Right hindlimb (tissue), 1 donor: ENCODE results near the gene SUCLA2.
"Not testable (repeated sequence)": the region's sequence is repeated elsewhere in the genome, so short reads cannot be mapped to it uniquely, and the experiment has no call there.

Source experiments
- DNase-seq: peaks from one replicate; pipeline ENCODE4 v3.0.0-alpha.2; 2018

Gene SUCLA2

GRCh38 chr13:47990920-47991466, 10.1 kb downstream of the SUCLA2 start:
- no peak for DNase-seq

GRCh38 chr13:47990427-47990826, 10.6 kb downstream of the SUCLA2 start:
- no peak for DNase-seq

GRCh38 chr13:47983070-47983469, 18.0 kb downstream of the SUCLA2 start:
- no peak for DNase-seq

GRCh38 chr13:47976325-47976724, 24.7 kb downstream of the SUCLA2 start:
- no peak for DNase-seq

DNA sequence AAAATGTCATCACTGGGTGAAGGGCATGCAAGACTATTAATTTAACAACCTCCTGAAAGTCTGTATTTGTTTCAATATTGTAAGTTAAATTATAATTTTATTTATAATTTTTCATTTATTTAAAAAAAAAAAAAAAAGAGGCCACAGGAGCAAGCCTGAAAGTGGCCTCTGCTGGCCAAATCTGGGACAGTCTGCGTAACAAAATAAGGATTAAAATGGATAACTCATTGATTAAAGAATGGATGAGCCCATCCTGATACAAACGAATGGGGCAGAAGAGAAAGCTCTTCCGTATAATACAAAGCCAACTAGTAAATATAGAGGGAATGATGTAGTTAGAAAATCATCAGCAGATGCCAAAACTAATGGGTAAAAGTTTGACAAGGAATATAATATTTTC, 36.2 kb downstream of the SUCLA2 start:
- no peak for DNase-seq

DNA sequence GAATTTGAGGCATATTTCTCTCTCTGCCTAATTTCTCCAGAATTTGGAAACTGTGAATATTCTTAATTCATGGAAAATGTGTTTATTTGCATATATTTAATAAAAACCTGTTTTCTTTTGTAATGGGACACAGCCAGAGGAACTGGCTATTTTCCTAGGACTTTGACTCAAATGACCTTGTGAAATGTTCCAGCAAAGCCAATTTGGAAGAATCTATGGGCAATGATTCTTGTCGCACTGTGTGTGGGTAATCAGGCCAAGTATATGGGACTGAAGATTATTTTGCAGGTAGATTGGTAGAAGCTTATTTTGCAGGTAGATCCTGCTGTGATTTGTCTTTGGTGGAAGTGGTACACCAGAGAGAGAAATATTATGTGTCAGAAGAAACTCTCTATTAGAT, 38.8 kb downstream of the SUCLA2 start:
- DNase-seq = no peak

GRCh38 chr13:47959468-47960247, 41.4 kb downstream of the SUCLA2 start:
- DNase-seq = no peak

GRCh38 chr13:47957073-47957472, 44.0 kb downstream of the SUCLA2 start:
- no peak for DNase-seq

DNA sequence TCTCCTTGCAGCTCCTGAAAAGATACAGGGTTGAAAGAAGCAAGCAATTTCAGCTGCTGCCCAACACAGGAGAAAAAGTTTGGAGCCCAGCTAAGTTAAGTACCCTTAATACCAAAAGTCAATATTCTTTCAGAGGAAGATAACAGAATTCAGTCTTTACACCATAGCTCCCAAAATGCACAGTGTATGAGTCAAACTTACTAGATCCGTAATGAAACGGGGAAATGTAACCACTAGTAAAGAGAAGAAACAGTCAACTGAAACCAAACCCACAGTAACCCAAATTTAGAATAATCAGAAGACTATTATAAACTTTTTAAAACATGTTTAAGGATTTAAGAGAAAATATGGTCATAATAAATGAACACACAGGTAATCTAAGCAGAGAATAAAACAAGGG, 45.2 kb downstream of the SUCLA2 start:
- DNase-seq = no peak

- no peak for DNase-seq
Measured at GRCh38 chr13:47949799-47950198, 51.3 kb downstream of the SUCLA2 start.

DNA sequence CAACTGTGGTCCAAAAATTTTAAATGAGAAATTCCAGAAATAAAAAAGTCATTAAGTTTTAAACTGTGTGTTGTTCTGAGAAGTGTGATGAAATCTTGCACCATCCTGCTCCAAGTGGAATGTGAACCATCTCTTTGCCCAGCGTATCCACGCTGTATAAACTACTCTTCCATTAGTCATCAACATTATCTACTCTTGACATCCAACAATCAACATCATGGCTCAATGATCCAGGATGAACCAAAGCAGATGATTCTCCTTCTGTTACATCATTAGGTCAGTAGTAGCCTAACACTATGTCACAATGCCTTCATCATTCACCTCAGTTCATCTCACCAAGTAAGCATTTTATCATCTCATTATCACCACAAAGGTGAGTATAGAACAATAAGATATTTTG, 55.3 kb downstream of the SUCLA2 start:
- no peak for DNase-seq

GRCh38 chr13:47945146-47945545, 55.9 kb downstream of the SUCLA2 start:
- DNase-seq = not testable (repeated sequence)

DNA sequence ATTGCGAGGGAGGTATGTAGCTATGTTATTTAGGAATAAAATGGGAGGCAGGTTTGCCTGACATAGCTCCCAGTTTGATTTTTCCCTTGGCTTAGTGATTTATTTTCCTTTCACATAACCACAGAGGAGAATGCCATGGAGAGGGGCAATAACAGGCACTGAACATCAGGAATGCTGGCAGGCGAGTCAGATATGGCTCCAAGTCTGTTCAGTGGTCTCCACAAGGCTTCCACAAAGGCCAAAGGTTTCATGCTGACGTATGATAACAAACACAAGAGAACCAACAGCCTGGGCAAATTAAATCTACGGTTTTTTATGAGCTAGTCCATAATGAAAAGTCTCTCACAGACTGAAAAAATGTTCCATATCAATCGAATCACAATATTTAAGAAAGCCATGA, 66.7 kb downstream of the SUCLA2 start:
- no peak for DNase-seq

- DNase-seq = no peak
Measured at GRCh38 chr13:47932950-47933923, 67.8 kb downstream of the SUCLA2 start.

- no peak for DNase-seq
Measured at GRCh38 chr13:47930649-47931165, 70.4 kb downstream of the SUCLA2 start.

DNA sequence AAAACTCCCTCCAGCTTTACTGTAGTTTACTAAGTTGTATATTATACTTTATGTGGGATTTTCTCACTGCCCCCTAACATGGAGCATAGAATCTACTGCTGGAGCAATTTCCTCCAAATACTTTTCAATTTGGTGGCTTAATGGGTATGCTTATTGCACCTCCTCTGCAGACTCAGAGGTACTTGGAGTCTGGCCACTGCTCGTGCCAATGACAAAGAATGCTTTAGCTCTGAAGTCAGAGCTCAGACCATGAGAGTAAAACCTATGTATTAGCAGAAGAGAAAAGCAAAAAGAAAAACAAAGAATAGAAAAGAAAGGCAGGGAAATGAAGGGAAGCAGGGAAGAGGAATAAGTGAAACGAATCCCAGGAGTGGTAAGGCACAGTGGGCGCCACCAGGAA, 71.9 kb downstream of the SUCLA2 start:
- no peak for DNase-seq

GRCh38 chr13:47917022-47917574, 84.0 kb downstream of the SUCLA2 start:
- DNase-seq = no peak

DNA sequence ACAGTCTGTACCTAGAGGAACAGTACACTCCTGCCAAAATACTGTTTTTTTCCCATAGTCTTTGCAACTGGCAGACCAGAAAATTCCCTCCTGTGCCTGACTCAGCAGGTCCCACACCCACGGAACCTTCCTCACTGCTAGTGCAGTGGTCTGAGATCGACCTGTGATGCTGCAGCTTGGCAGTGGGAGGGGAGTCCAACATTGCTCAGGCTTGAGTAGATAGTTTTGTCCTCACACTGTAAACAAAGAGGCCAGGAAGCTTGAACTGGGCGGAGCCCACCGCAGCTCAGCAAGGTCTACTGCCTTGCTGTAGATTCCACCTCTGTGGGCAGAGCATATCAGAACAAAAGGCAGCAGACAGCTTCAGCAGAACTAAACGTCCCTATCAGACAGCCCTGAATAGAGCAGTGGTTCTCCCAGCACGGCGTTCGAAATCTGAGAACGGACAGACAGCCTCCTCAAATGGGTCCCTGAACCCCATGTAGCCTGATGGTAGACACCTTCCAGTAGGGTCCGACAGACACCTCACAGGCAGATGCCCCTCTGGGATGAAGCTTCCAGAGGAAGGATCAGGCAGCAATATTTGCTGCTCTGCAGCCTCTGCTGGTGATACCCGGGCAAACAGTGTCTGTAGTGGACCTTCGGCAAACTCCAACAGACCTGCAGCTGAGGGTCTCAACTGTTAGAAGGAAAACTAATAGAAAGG, 92.7 kb downstream of the SUCLA2 start:
- no peak for DNase-seq

DNA sequence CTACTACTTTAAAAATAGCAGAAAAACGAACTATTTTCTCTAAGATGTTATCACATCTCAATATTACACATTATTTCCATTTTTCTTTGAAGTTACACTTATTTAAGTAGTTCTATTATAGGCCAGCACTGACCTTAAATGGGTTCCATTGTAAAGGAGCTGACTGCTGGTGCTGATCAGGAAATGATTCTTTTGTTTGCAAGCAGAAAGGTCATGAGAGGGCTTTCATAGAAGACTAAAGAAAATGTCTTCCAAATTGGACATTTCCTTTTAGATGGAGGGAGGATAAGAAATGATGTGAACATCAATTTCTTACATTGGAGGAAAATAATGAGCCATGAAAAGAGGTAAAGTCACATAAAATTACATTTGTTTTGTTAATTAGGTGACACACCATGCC, 96.2 kb downstream of the SUCLA2 start:
- DNase-seq = no peak

- no peak for DNase-seq
Measured at GRCh38 chr13:47904241-47904640, 96.8 kb downstream of the SUCLA2 start.

DNA sequence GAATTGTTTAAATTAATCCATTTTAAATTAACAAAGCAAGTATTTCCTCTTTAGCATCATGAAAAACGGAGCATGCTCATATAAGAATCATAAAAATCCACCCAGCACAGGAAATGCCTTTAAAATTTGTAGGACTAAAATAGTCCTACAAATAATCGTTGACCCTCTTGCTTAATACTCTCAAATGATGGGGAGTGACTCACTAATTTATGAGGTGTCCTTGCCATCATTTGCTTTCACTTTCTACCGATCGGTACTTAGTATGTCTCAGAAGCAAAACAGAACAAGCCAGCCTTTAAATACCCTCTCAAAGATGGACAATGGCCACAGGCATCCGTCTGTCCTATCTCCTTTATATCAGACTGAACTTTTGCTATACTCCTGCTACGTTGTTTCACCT, 97.2 kb downstream of the SUCLA2 start:
- no peak for DNase-seq

DNA sequence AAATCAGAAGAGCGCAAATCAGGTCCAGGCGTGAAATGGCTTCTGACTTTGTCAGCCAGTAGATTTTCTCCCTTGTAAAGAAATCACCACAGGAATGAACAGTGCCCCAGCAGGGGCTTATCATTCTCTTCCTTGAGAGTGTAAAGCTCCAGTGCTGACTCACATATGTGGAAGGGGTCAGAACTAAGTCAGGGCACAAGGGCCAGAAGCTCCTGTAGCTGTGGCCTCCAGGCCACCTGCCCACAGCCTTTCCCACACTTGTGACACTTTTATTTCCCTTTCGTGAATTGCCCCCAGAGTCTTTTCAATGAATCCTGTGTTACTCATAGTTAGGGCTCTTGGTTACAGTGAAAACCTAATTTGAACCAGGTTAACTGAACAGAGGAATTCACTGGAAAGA, 99.6 kb downstream of the SUCLA2 start:
- no peak for DNase-seq
